GM21717 (cell line): ENCODE results near the gene UGT1A6.
"Not testable (repeated sequence)": the region's sequence is repeated elsewhere in the genome, so short reads cannot be mapped to it uniquely, and the experiment has no call there.

Experiments
- ATAC-seq: cut with Tn5 transposase; IDR thresholded peaks from one replicate; pipeline ENCODE4 v1.9.1; 2021; ENCODE audit warnings: mild to moderate bottlenecking, moderate library complexity; ENCODE audit not compliant: unreplicated experiment

UGT1A6 gene

DNA sequence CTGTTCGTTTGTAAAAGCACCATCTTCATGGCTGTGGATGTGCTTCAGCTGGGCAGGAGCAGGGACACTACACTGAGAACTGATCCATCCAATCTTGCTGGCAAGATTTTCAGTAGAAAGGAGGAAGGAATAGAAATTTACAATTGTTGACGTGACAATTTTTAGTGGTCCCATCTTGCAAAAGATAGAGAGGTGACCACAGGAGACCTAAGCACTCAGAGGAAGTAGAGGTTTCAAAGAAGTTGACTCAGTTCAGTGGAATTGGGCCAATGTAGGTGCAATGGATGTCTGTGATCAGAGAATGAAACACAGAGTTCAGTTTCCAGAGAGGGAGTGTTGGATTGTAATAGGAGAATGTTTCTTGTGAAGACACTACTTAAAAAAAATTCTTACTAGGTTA is 21.4 kb downstream of the UGT1A6 start:
- no peak for ATAC-seq

DNA sequence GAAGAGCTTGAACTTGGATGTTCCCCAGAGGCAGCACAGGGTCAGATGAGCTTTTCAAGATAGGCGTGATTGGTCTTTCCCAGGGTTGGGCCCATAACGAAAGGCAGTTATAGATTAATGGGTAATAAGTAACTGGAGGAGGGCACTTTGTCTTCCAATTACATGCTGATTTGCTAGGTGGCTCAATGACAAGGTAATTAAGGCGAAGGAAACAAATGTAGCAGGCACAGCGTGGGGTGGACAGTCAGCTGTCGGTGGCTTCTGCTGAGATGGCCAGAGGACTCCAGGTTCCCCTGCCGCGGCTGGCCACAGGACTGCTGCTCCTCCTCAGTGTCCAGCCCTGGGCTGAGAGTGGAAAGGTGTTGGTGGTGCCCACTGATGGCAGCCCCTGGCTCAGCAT is 25.9 kb downstream of the UGT1A6 start, which contains the start of gene UGT1A4:
UGT1A4 (plus strand) TSS at position 185 of the 400 bp plus-strand sequence; CDS start at position 270, 85 bp downstream.
- no peak for ATAC-seq

DNA sequence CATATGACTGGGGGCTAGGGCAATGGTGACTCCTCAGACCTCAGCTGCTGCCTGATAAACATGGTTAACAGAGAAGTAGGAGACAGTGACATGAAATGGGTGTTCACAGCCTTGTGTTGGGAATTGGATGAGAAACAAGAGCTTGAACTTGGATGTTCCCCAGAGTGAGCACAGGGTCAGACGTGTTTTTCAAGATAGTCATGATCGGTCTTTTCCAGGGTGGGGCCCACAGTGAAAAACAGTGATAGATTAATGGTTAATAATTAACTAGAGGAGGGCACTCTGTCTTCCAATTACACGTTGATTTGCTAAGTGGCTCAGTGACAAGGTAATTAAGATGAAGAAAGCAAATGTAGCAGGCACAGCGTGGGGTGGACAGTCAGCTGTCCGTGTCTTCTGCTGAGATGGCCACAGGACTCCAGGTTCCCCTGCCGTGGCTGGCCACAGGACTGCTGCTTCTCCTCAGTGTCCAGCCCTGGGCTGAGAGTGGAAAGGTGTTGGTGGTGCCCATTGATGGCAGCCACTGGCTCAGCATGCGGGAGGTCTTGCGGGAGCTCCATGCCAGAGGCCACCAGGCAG is 36.1 kb downstream of the UGT1A6 start, which contains the start of gene UGT1A3:
UGT1A3 (plus strand) TSS at position 320 of the 579 bp plus-strand sequence; CDS start at position 405, 85 bp downstream.
- no peak for ATAC-seq

DNA sequence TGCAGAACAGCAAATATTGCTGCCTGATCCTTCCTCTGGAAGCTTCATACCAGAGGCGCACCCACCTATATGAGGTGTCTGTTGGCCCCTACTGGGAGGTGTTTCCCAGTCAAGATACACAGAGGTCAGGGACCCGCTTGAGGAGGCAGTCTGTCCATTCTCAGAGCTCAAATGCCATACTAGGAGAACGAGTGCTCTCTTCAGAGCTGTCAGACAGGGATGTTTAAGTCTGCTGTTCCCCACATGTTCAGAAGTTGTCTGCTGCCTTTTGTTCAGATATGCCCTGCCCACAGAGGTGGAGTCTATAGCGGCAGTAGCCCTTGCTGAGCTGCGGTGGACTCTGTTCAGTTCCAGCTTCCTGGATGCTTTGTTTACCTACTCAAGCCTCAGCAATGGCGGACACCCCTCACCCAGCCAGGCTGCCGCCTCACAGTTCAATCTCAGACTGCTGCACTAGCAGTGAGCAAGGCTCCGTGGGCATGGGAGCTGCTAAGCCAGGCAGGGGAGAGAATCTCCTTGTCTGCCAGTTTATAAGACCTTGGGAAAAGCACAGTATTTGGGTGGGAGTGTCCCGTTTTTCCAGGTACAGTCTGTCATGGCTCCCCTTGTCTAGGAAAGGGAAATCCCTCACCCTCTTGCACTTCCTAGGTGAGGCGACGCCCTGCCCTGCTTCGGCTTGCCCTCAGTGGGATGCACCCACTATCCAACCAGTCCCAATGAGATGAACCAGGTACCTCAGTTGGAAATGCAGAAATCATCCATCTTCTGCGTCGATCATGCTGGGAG is 44.4 kb downstream of the UGT1A6 start:
- not testable (repeated sequence) for ATAC-seq

DNA sequence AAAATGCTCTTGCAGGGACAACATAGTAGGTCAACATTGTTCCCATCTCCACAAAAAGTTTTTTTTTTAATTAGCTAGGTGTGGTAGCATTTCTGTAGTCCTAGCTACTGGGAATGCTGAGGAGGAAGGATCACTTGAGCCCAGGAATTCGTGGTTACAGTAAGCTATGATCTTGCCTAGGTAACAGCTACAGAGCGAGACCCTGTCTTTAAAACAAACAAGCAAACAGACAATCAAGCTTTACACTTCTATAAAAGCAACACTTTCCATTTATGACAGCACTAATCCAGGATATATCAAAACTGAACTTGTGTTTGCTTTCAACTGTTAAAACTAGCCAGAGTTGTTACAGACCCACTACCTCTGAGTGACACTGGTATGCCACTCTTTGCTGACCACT is 48.2 kb downstream of the UGT1A6 start:
- ATAC-seq = no peak

DNA sequence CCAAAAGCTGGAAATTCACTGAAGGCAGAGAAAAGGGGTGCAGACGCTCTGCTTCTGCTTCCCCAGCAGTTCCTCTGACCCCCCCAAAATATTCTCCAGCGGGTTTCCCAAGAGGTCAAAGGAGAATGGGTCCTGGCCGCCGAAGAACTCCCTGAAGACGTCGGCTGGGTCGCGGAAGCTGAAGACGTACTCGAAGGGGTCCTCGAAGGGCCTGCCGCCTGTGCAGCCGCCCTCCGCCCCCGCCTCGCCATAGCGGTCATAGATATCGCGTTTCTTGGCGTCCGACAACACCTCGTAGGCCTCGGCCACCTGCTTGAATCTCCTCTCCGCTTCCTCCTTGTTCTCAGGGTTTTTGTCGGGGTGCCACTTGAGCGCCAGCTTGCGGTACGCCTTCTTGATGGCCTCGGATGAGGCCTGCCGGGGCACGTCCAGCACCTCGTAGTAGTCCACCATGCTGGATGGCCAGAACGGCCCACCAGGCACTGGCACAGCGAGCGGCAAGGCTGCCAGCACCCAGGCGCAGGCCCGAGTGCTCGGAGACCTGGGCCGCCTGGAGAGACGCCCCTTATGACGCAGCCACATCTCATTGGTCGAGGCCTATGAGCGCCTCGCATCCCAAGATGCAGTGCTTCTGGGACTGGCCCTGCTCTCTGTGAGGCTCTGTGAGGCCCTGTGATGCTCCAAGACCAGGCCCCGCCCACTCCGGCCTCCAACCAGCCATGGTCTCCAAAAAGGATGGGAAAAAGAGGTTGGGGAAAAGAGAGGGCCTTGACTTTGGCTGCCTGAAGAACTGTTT is 51.0 kb downstream of the UGT1A6 start:
- ATAC-seq = no peak

DNA sequence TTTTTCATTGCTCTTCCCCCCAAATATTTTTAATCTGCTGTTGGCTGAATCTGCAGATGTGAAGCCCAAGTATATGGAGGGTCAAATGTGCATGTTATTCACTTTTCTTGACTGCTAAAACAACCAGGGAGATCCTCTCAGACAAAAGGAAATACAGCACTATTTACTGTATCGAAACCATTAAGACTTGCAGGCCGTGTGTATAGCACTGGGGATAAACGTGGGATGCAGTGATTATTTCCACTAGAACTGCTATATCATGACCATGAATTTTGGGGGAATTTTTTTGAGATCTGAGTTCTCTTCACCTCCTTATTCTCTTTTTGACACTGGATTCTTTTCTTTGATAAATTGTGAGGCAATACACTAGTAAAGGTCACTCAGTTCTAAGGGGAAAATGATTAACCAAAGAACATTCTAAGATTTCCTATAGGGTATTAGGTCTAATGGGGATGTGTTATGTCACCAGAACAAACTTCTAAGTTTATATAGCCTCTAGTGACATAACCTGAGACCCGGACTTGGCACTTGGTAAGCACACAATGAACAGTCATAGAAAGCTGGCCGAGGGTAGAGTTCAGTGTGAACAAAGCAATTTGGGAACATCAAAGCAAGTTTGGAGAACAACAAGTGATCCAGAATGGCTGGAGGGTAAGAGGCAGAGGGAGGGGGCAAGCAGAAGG is 52.5 kb downstream of the UGT1A6 start:
- ATAC-seq = no peak

DNA sequence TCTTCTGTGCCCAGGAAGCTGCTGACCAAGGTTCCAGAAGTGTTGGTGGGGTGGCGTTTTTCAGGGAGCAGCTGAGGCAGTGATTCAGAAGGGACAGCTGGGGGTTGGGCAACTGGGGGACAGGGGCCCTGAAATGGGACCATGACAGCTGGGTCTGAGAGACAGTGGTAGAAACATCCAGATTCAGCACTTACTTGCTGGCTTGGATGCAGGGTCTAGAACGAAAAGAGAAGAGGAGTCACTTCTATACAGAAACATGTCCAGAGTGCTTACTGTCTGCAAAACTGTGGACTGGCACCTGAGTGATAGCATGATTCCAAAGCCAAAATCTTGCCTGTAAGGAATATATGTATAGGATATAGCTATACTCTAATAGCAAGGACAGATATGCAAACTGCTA is 53.1 kb downstream of the UGT1A6 start:
- not testable (repeated sequence) for ATAC-seq

DNA sequence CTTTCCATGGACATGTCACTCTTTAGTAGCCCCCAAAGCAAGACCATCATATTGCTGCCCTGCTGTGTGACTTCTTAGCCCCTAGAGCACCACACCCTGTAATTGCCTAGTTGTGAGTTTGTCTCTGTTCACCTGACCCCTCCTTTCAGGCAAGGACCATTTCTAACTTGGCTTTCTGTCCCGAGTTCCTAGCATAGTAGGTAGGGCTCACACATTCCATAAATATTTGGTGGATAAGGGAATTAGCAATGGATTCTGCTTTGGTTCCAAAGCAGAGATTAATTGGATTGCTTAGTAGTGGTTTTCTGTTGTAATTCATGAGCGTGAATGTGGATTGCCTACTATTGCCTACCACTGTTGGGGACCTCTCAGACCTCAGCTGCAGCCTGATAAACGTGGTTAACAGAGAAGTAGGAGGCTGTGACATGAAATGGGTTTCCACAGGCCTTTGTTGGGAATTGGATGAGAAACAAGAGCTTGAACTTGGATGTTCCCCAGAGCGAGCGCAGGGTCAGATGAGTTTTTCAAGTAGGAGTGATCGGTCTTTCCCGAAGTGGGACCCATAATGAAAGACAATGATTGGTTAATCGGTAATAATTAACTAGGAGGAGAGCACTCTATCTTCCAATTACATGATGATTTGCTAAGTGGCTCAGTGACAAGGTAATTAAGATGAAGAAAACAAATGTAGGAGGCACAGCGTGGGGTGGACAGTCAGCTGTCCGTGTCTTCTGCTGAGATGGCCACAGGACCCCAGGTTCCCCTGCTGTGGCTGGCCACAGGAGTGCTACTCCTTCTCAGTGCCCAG is 54.0 kb downstream of the UGT1A6 start:
- ATAC-seq = no peak

DNA sequence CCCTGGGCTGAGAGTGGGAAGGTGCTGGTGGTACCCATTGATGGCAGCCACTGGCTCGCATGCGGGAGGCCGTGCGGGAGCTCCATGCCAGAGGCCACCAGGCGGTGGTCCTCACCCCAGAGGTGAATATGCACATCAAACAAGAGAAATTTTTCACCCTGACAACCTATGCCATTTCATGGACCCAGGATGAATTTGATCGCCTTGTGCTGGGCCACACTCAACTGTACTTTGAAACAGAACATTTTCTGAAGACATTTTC is 54.5 kb downstream of the UGT1A6 start:
- no peak for ATAC-seq

DNA sequence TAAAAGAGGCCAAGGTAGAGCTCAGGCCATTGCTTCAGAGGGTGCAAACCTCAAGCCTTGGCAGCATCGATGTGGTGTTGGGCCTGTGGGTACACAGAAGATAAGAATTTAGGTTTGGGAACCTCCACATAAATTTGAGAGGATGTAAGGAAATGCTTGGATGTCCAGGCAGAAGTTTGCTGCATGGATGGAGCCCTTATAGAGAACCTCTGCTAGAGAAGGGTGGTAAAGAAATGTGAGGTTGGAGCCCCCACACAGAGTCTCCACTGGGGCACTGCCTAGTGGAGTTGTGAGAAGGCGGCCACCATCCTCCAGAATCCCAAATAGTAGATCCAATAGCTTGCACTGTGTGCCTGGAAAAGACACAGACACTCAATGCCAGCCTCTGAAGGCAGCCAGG is 58.0 kb downstream of the UGT1A6 start:
- ATAC-seq = not testable (repeated sequence)

DNA sequence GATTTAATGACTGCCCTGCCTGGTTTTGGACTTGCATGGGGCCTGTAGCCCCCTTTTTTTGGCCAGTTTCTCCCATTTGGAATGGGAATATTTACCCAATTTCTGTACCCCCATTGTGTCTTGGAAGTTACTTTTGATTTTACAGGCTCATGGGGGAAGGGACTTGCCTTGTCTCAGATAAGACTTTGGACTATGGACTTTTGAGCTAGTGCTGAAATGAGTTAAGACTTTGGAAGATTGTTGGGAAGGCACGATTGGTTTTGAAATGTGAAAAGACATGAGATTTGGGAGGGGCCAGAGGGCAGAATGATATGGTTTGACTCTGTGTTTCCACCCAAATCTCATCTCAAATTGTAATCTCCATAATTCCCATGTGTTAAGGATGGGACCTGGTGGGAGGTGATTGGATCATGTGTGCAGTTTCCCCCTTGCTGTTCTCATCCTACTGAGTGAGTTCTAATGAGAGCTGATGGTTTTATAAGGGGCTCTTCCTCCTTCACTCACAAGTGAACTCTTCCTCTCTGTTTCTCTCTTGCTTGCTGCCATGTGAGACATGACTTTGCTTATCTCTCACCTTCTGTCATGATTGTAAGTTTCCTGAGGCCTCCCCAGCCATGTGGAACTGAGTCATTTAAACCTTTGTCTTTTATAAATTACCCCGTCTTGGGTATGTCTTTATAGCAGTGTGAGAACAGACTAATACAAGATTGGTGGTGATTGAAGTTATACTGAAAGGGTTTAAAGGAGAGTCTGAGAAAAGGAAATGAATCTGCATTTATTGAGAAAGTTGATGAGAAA is 58.7 kb downstream of the UGT1A6 start:
- not testable (repeated sequence) for ATAC-seq

DNA sequence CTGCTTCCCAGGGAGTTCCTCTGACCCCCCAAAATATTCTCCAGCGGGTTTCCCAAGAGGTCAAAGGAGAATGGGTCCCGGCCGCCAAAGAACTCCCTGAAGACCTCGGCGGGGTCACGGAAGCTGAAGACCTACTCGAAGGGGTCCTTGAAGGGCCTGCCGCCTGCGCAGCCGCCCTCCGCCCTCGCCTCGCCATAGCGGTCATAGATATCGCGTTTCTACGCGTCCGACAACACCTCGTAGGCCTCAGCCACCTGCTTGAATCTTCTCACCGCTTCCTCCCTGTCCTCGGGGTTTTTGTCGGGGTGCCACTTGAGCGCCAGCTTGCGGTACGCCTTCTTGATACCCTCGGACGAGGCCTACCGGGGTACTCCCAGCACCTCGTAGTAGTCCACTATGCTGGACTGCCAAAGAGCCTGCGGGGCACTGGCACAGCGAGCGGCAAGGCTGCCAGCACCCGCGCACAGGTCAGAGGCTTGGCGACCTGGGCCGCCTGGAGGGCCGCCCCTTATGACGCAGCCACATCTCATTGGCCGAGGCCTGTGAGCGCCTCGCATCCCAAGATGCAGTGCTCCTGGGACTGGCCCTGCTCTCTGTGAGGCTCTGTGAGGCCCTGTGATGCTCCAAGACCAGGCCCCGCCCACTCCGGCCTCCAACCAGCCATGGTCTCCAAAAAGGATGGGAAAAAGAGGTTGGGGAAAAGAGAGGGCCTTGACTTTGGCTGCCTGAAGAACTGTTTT is 62.4 kb downstream of the UGT1A6 start:
- ATAC-seq = no peak

DNA sequence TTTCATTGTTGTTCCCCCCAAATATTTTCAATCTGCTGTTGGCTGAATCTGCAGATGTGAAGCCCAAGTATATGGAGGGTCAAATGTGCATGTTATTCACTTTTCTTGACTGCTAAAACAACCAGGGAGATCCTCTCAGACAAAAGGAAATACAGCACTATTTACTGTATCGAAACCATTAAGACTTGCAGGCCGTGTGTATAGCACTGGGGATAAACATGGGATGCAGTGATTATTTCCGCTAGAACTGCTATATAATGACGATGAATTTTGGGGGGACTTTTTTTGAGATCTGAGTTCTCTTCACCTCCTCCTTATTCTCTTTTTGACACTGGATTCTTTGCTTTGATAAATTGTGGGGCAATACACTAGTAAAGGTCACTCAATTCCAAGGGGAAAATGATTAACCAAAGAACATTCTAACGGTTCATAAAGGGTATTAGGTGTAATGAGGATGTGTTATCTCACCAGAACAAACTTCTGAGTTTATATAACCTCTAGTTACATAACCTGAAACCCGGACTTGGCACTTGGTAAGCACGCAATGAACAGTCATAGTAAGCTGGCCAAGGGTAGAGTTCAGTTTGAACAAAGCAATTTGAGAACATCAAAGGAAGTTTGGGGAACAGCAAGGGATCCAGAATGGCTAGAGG is 63.9 kb downstream of the UGT1A6 start:
- no peak for ATAC-seq

DNA sequence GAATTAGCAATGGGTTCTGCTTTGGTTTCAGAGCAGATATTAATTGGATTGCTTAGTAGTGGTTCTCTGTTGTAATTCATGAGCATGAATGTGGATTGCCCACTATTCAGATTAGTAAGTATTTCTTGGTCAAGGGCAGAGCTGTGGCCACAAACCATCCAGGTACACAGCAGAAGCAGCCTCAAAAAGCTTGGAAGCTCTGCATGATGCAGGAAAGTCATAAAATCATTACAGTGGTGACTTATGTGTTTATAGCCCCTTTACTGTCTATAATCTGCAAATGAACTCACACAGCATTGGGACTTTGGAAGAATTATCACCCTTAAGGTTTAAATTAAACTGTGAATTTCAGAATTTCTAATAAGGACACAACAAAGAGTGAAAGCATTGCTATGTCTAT is 65.5 kb downstream of the UGT1A6 start:
- no peak for ATAC-seq

DNA sequence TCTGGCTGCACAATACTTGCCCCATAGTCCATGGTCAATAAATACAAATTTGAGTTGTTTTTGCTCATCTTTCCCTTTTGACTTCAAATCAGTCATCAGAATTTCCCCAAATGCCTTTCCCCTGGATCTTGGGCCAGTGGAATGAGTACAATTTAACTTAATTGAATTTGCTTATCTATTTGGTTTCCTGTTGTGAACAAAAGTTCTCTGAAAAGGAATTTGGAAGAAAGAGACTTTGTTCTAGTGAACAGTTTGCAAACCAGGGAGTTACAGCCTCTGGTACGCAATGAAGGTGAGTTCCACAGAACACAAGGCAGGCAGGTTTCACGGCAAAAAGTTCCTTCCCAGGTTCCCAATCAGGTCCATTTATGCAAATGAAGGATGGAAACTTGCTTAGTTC is 66.2 kb downstream of the UGT1A6 start:
- no peak for ATAC-seq

DNA sequence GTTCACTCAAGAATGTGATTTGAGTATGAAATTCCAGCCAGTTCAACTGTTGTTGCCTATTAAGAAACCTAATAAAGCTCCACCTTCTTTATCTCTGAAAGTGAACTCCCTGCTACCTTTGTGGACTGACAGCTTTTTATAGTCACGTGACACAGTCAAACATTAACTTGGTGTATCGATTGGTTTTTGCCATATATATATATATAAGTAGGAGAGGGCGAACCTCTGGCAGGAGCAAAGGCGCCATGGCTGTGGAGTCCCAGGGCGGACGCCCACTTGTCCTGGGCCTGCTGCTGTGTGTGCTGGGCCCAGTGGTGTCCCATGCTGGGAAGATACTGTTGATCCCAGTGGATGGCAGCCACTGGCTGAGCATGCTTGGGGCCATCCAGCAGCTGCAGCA is 67.4 kb downstream of the UGT1A6 start, which contains the start of gene UGT1A1:
UGT1A1 (plus strand) TSS at position 228 of the 400 bp plus-strand sequence; CDS start at position 246, 18 bp downstream.
- ATAC-seq = no peak

DNA sequence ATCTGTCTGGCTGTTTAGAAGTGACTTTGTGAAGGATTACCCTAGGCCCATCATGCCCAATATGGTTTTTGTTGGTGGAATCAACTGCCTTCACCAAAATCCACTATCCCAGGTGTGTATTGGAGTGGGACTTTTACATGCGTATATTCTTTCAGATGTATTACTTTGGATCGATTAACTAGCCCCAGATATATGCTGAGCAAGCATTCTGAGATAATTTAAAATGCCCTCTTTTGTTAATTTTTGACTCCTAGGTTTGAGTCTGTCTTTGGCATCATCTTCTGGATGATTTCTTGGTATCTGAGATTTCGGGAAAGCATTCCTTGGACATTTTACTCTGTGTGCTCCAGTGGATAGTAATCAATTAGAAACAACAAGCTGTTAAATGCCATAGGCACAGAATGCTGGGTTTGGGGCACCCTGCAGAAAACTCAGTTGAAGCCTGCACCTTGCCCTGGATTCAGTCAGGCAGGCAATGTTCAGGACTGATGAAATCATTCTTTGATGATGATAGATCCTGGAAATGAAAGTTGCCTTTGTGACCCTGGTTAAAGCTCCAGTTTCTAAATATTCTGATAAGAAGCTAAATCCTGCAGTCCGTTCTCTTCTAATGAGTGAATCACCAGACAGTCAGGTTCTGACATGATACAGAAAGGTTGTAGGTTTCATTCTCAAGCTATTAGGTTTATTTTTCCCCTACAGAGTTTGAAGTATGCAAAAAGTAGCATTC is 68.5 kb downstream of the UGT1A6 start:
- no peak for ATAC-seq
